Activated naive CD4-positive, alpha-beta T cell treated with anti-CD3 and anti-CD28 coated beads for 36 hours (primary cell): Measurements from ENCODE around the gene PIAS1. TPM values are rescaled to one million over a fixed set of nuclear protein-coding genes. Genes with fewer than 3 reads are reported as not detected.
A peak's percentile ranks its signal among the peaks of the same experiment; 100 is the strongest.
"Not testable (repeated sequence)": the region's sequence is repeated elsewhere in the genome, so short reads cannot be mapped to it uniquely, and the experiment has no call there.

Experiments used
- CTCF ChIA-PET: fragments of 350-600 bp; sonication (Branson Sonifier 250); formaldehyde crosslinking; loops from one replicate; lab custom pipeline; 2021; ENCODE audit warnings: antibody characterized with exemption; lab: Charles Lee
- DNase-seq: peaks from one replicate; pipeline ENCODE4 v3.0.0-alpha.2; 2020
- H3K27ac Mint-ChIP-seq: one replicate; pipeline ENCODE4 v1.8.0; 2021; ENCODE audit warnings: mild to moderate bottlenecking, mixed read lengths
- H3K27me3 Mint-ChIP-seq: one replicate; pipeline ENCODE4 v1.8.0; 2021; ENCODE audit warnings: low read depth, mixed read lengths
- H3K36me3 Mint-ChIP-seq: one replicate; pipeline ENCODE4 v1.8.0; 2021; ENCODE audit warnings: low read depth, mixed read lengths
- H3K4me1 Mint-ChIP-seq: one replicate; pipeline ENCODE4 v1.8.0; 2021; ENCODE audit warnings: low read depth, mixed read lengths
- H3K4me3 Mint-ChIP-seq: one replicate; pipeline ENCODE4 v1.8.0; 2021; ENCODE audit warnings: mild to moderate bottlenecking, moderate library complexity, mixed read lengths
- H3K9me3 Mint-ChIP-seq: one replicate; pipeline ENCODE4 v1.8.0; 2021; ENCODE audit warnings: mixed read lengths
- intact Hi-C: fragments of 100-400 bp; cut with micrococcal nuclease; formaldehyde crosslinking; loops from one replicate; pipeline ENCODE4 v1.15.1; 2023
- total RNA-seq, 2 experiments: library from RNA; stranded (reverse); gene quantifications; one replicate each; pipeline ENCODE4 v1.2.3, GENCODE V29; 2021

Gene PIAS1
- 10 to 100 TPM; 29.8 to 33.4 TPM for total RNA-seq

DNA sequence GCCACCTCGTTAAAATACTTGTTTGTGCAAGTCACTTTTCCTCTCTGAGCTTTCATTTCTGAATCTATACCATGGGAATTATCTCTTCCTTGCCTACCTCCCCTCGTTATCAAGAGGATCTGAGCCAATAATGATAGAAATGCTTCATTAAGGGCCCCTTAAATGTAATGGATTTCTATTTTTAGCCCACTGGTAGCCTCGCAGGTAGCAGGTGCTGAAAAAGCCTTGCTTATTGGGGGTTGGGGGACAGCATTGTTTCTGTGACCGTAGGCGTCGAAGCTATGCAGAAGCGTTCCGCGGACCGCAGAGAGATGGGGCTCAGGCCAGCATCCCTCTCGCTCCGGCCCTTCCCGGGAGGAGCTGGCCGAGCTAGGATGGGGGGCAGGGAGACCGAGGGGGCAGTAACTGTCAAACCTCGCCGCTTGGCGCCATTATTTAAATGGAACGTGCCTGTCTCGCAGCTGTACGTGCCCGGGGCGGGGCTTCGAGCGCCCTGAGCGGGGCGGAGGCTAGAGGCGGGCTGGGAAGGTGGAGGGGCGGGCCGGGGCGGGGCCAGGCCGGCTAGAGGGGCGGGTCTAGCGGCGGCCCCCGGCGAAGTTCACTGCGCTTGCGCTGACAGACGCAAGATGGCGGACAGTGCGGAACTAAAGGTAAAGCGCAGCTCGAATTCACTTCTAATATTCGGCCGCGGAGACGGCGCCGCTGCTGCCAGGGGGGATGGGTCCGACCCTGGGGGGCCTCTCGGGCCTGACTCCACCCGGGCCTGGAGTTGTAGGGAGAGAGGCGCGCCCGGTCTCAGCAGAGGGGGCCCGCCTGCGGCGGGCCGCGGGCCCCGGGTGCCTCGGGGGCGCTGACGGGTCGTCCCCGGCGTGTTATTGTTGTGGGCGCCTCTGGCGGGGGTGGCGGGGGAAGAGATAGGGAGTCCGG lies at the start of gene PIAS1:
PIAS1 (plus strand) TSS at position 615 of the 927 bp plus-strand sequence; CDS start at position 627, 12 bp downstream.
- intact Hi-C loops, result loop anchor here (1.0 to 10.0 kb wide), 8 partner anchors 169 to 799 kb away; partner anchors contain the start of genes AAGAB, FEM1B, IQCH and MAP2K5
- H3K9me3 Mint-ChIP-seq, result no peaks in the 10 kb centered on the region
- H3K4me1 Mint-ChIP-seq, result peaks cover 36% of the 10 kb centered on the region
- peaks cover 11% of the 10 kb centered on the region for H3K27me3 Mint-ChIP-seq
- peak within 1 kb of the TSS; percentile 86 for H3K4me3 Mint-ChIP-seq
- peaks cover 3% of the 10 kb centered on the region for H3K36me3 Mint-ChIP-seq
- peak; percentile 95 for DNase-seq
- peak within 1 kb of the TSS; percentile 89 for H3K27ac Mint-ChIP-seq
- CTCF ChIA-PET, result interaction anchor here (0.7 kb wide), 1 partner anchor 74 kb away, joined by 3 read pairs; no protein-coding TSS in a partner anchor

DNA sequence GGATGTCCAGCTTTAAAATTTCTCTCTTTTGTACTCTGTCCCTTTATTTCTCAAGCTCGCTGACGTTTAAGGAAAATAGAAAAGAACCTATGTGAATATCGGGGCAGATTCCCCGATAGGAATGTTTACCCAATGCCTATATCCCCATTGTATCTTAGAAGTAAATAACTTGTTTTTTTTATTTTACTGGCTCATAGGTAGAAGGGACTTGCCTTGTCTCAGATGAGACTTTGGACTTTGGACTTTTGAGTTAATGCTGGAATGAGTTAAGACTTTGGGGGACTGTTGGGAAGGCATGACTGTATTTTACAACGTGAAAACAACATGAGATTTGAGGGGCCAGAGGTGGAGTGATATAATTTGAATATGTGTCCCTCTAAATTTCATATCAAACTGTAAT lies 46.5 kb upstream of the PIAS1 start:
- DNase-seq, H3K4me1 Mint-ChIP-seq, H3K36me3 Mint-ChIP-seq, H3K4me3 Mint-ChIP-seq, H3K27me3 Mint-ChIP-seq, H3K27ac Mint-ChIP-seq, CTCF ChIA-PET, intact Hi-C loops: not testable (repeated sequence)
- peaks cover 11% of the 10 kb centered on the region for H3K9me3 Mint-ChIP-seq

DNA sequence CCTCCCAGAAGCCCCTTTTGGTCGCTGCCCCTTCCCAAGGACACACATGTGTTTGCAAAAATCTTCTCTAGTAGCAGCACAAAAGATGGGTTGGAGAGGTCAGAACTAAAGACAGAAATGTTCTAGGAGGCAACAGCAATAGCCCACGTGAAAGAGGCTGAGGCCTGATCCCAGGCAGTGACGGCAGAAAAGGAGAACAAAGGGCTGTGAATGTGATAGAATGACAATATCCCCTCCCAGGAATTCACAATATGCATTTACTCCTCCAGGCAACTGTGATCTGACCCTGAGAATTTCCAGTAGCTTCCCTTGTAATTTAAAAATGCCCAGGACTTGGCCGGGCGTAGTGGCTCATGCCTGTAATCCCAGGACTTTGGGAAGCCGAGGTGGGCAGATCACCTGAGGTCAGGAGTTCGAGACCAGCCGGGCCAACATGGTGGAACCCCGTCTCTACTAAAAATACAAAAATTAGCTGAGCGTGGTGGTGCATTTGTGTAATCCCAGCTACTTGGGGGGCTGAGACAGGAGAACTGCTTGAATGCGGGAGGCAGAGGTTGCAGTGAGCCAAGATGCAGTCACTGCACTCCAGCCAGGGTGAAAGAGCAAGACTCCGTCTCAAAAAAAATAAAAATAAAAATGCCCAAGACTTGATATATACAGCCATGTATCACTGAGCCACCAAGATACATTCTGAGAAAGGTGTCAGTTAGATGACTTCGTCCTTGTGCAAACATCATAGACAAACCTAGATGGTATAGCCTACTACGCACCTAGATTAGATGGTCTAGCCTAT lies 43.6 kb upstream of the PIAS1 start:
- no peak overlapping the region for H3K27ac Mint-ChIP-seq
- CTCF ChIA-PET, result no interaction called here
- H3K9me3 Mint-ChIP-seq, result peaks cover 11% of the 10 kb centered on the region
- peaks cover 7% of the 10 kb centered on the region for H3K36me3 Mint-ChIP-seq
- intact Hi-C loops, result no loop called here
- peaks cover 6% of the 10 kb centered on the region for H3K27me3 Mint-ChIP-seq
- DNase-seq, result no peak
- H3K4me1 Mint-ChIP-seq, result no peaks in the 10 kb centered on the region
- no peak overlapping the region for H3K4me3 Mint-ChIP-seq

DNA sequence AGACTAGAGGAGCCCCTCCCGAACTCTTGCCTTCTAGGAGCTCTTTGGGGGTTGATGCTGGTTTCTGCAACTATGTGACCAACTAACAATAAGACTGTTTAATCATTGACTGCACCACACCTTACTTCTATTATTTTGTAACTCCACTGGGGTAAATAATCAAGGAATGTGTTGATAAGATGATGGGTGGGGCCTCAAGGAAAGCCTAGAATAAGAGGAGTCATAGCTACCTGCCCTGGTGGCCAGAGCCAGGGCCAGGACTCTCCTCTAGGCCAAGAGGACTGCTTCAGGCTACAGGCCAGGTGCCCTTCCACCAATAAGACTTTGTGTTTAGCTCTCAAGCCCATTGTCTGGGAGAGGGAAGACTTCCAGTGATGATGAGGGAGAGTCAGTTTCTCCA lies 41.2 kb upstream of the PIAS1 start:
- Mint-ChIP-seq H3K9me3 (peaks cover 2% of the 10 kb centered on the region), H3K4me3 (no peak overlapping the region), H3K27ac (no peak overlapping the region), H3K4me1 (no peaks in the 10 kb centered on the region), H3K27me3 (peaks cover 6% of the 10 kb centered on the region), H3K36me3 (peaks cover 2% of the 10 kb centered on the region)
- intact Hi-C loops, result no loop called here
- DNase-seq, result no peak
- CTCF ChIA-PET, result no interaction called here

DNA sequence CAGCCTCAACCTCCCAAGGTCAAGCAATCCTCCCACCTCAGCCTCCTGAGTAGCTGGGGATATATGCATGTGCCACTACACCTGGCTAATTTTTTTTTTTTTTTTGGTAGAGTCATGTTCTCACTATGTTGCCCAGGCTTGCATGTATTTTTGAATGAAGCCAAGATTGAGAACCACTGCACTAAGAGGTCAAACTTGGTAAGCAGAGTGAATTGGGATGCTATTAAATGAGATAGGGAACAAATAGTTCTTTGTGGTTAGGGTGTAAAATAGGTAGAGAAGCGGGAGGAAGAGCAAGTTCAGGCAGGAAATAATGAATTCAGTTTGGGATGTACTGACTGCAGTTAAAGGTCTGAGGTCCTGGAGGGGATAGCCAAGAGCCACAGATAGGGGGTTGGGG lies 39.9 kb upstream of the PIAS1 start:
- DNase-seq, result no peak
- no peak overlapping the region for H3K27ac Mint-ChIP-seq
- no peaks in the 10 kb centered on the region for H3K9me3 Mint-ChIP-seq
- intact Hi-C loops, result no loop called here
- H3K36me3 Mint-ChIP-seq, result no peaks in the 10 kb centered on the region
- CTCF ChIA-PET, result no interaction called here
- H3K4me1 Mint-ChIP-seq, result no peaks in the 10 kb centered on the region
- no peak overlapping the region for H3K4me3 Mint-ChIP-seq
- H3K27me3 Mint-ChIP-seq, result peaks cover 3% of the 10 kb centered on the region

DNA sequence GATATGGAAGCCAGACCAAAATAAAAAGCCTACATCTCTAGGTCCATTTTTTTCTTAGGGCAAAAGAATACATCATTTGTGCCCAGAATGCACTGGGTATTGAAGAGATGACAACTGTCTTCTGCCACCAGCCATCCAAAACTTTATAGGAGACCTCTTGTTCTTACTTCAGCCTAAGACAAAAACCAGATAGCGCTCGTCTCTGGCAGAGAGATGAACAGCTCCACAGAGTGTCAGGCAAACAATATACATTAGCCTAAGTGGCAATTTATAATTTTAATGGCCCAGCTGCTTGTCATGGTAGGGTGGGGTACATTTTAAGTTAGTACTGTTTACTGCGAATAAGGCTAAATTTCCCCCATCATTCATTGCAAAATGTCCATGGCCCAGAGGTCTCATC lies 38.9 kb upstream of the PIAS1 start:
- no peak overlapping the region for H3K4me3 Mint-ChIP-seq
- H3K4me1 Mint-ChIP-seq, result no peaks in the 10 kb centered on the region
- H3K27me3 Mint-ChIP-seq, result peaks cover 1% of the 10 kb centered on the region
- DNase-seq, result no peak
- no peaks in the 10 kb centered on the region for H3K9me3 Mint-ChIP-seq
- no peaks in the 10 kb centered on the region for H3K36me3 Mint-ChIP-seq
- intact Hi-C loops, result no loop called here
- no peak overlapping the region for H3K27ac Mint-ChIP-seq
- CTCF ChIA-PET, result interaction anchor here (1.0 kb wide), 1 partner anchor 139 kb away, joined by 3 read pairs; no protein-coding TSS in a partner anchor

DNA sequence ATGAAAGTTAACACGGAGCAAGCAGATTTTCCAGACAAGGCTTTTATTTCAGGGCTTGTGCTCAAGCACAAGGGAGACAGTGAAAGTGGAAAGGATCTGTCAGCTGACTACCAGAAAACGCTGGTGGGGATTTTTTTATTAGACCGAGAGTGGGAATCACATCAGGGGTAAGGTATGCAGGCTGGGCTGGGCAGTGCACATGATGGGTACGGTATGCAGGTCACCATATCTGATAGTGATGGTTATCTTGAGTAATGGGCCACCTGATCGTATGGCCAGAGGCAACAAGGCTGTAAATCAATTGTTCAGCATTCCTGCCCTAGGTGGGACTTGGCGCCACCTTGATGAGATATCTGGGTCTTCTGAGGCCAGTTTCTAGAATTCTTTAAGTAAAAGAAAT lies 36.9 kb upstream of the PIAS1 start:
- Mint-ChIP-seq H3K4me1 (no peaks in the 10 kb centered on the region), H3K4me3 (no peak overlapping the region), H3K27ac (no peak overlapping the region), H3K9me3 (no peaks in the 10 kb centered on the region), H3K36me3 (no peaks in the 10 kb centered on the region), H3K27me3 (no peaks in the 10 kb centered on the region)
- intact Hi-C loops, result no loop called here
- CTCF ChIA-PET, result no interaction called here
- no peak for DNase-seq

DNA sequence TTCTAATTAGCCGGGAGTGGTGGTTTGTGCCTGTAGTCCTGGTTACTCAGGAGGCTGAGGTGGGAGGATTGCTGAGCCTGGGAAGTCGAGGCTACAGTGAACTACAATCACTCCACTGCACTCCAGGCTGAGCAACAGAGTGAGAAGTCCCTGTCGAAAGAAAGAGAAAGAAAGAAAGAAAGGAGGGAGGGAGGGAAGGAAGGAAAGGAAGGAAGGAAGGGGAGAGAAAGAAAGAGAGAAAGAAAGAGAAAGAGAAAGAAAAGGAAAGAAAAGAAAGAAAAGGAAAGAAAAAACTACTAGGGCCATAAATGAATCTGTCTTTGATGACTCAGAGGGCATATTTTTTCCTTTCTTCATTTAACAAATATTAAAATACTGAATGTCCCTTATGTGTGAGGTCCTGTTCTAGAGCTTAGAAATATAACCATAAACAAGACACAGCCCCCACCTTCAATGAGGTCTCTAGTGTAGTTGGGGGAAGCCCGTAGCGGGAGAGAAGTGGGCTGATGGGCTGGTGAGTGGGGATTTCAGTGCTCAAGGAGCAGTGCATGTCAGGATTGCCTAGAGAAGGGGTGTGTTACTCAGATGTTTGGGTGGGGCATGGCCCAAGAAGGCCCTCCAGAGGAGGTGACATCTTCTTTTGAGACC lies 35.2 kb upstream of the PIAS1 start:
- Mint-ChIP-seq H3K36me3 (no peaks in the 10 kb centered on the region), H3K27ac (no peak overlapping the region), H3K4me3 (no peak overlapping the region), H3K4me1 (no peaks in the 10 kb centered on the region), H3K9me3 (no peaks in the 10 kb centered on the region), H3K27me3 (no peaks in the 10 kb centered on the region)
- no peak for DNase-seq
- intact Hi-C loops, result no loop called here
- CTCF ChIA-PET, result no interaction called here

DNA sequence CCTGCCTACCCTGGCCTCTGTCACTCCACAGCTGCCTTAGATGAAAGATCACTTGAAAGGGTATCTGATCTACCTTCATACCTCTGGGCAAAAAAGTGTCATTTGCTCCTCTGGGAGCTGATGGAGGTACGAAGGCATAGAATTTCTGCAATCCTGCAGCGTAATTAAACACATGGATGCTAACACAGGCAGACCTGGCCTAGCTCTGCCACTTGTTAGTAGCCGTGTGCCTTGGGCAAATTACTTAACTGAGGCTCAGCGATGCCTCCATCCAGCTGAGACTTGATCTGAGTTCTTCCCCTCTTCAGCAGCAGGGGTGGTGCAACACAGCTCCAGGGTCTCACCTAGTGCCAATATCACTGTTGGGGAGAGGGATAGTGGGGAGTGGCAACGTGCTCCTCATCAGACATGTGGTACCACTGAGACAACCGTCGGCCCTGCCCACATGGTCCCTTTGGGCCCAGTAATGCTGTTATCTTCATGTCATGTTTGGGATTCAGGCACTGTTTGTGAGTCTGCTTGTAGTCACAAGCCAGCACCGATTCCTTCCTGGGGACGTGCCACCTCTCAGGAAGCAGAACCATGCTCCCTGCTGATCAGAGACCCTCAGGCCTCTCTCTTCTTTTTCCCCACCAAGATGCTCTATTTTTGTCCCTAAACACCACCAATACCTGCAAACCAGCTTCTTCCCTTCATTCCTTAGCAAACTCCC lies 34.1 kb upstream of the PIAS1 start:
- H3K9me3 Mint-ChIP-seq, result no peaks in the 10 kb centered on the region
- DNase-seq, result no peak
- no peaks in the 10 kb centered on the region for H3K27me3 Mint-ChIP-seq
- H3K4me3 Mint-ChIP-seq, result no peak overlapping the region
- intact Hi-C loops, result no loop called here
- CTCF ChIA-PET, result no interaction called here
- H3K27ac Mint-ChIP-seq, result no peak overlapping the region
- H3K36me3 Mint-ChIP-seq, result no peaks in the 10 kb centered on the region
- no peaks in the 10 kb centered on the region for H3K4me1 Mint-ChIP-seq

DNA sequence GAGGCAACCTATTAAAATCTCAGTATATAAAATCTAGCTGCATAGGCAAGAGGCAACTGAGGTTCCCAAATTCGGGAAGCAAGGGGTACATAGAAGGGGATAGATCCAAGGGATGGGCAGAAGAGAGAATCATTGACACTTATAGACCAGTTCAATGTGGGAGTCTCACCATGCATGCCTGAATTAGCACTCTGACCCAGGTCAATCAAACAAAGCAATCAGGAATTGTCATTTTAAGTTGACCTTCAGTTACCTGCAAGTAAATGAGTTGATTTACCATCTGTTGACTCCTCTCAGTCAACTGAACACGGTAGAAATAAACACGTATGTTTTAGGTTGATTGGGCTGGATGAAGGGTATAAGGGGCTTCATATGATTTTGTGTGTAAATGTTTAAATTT lies 33.4 kb upstream of the PIAS1 start:
- no peak for DNase-seq
- no peaks in the 10 kb centered on the region for H3K4me1 Mint-ChIP-seq
- H3K4me3 Mint-ChIP-seq, result no peak overlapping the region
- no peaks in the 10 kb centered on the region for H3K27me3 Mint-ChIP-seq
- no peaks in the 10 kb centered on the region for H3K36me3 Mint-ChIP-seq
- CTCF ChIA-PET, result no interaction called here
- intact Hi-C loops, result no loop called here
- H3K9me3 Mint-ChIP-seq, result no peaks in the 10 kb centered on the region
- H3K27ac Mint-ChIP-seq, result no peak overlapping the region

DNA sequence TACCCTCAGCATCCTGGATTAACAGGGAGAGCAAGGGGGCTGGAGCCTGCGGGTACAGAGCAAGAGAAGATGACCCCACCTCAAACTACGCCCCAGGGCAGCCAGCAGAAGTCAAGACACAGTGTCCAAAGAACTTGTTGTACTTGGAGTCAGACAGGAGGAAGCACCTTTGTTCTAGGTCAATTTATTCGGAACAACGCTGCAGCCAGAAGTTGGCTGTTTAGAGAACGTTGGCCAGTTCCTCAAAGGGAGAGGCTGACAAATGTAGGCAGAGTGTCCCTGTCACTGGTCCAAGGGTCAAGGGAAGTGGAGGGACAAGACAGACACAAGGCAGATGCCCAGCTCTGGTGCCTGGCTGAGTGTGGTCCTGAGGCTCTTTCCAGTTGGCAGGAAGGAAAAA lies 32.1 kb upstream of the PIAS1 start:
- CTCF ChIA-PET, result no interaction called here
- intact Hi-C loops, result no loop called here
- no peak for DNase-seq
- Mint-ChIP-seq H3K36me3 (no peaks in the 10 kb centered on the region), H3K27ac (no peak overlapping the region), H3K4me3 (no peak overlapping the region), H3K27me3 (no peaks in the 10 kb centered on the region), H3K9me3 (no peaks in the 10 kb centered on the region), H3K4me1 (peaks cover 2% of the 10 kb centered on the region)
